CD14-positive monocyte (primary cell): Measurements from ENCODE around the gene DPP6. TPM values are rescaled to one million over a fixed set of nuclear protein-coding genes. Genes with fewer than 3 reads are reported as not detected.
"Not testable (repeated sequence)": the region's sequence is repeated elsewhere in the genome, so short reads cannot be mapped to it uniquely, and the experiment has no call there.

Source experiments
- DNase-seq, 3 donors: peaks; one replicate each; pipeline ENCODE4 v3.0.0-alpha.2; 2011 to 2022
- H2AFZ ChIP-seq: 2 replicates; pipeline ENCODE4 v1.6.0; 2012; ENCODE audit warnings: mild to moderate bottlenecking, low read depth, low read length, inconsistent platforms; ENCODE audit not compliant: insufficient read depth, poor library complexity, severe bottlenecking
- H3K27ac ChIP-seq, 2 donors: 1 replicate in 1 of 2; 2 replicates in 1 of 2; pipeline ENCODE4 v1.5.1; 2012 to 2013; ENCODE audit warnings: low read length in 2 of 2, control low read depth in 1 of 2, inconsistent platforms in 1 of 2, low read depth in 1 of 2, mild to moderate bottlenecking in 1 of 2
- H3K27me3 ChIP-seq, 2 donors: one replicate each; pipeline versions ENCODE4 v1.6.0 to v1.6.1; 2011 to 2013; ENCODE audit warnings: low read length in 2 of 2; ENCODE audit not compliant: control insufficient read depth in 2 of 2, insufficient read depth in 2 of 2
- H3K36me3 ChIP-seq, 2 donors: replicated peaks in 1 of 2; 1 replicate in 1 of 2; 2 replicates in 1 of 2; pipeline versions ENCODE4 v1.5.1 to v1.6.1; 2012 to 2013; ENCODE audit warnings: low read length in 2 of 2, control low read depth in 1 of 2, inconsistent platforms in 1 of 2, mild to moderate bottlenecking in 1 of 2; ENCODE audit not compliant: insufficient read depth in 2 of 2, control insufficient read depth in 1 of 2
- H3K4me1 ChIP-seq, 2 donors: 1 replicate in 1 of 2; 2 replicates in 1 of 2; pipeline versions ENCODE4 v1.5.1 to v1.6.1; 2012 to 2013; ENCODE audit warnings: low read length in 2 of 2, control low read depth in 1 of 2, inconsistent platforms in 1 of 2, mild to moderate bottlenecking in 1 of 2, moderate library complexity in 1 of 2; ENCODE audit not compliant: insufficient read depth in 2 of 2, control insufficient read depth in 1 of 2
- H3K4me2 ChIP-seq: replicated peaks from 2 replicates; pipeline ENCODE3; 2012; ENCODE audit warnings: low read length, moderate library complexity, mild to moderate bottlenecking; ENCODE audit not compliant: poor library complexity, severe bottlenecking; ENCODE audit errors: extremely low read depth
- H3K4me3 ChIP-seq, 3 experiments: fragments of 200-600 bp in 1 of 3; sonication (generic) in 1 of 3; replicated peaks in 1 of 3; 1 replicate in 2 of 3; 2 replicates in 1 of 3; pipeline ENCODE4 v1.5.1; 2011 to 2013; ENCODE audit warnings: low read length in 3 of 3, mild to moderate bottlenecking in 3 of 3, control low read depth in 2 of 3, low read depth in 2 of 3, inconsistent platforms in 1 of 3, moderate library complexity in 1 of 3
- H3K79me2 ChIP-seq: 2 replicates; pipeline ENCODE4 v1.6.0; 2012; ENCODE audit warnings: mild to moderate bottlenecking, control low read depth, inconsistent platforms, low read length, moderate library complexity; ENCODE audit not compliant: insufficient read depth
- H3K9ac ChIP-seq: 2 replicates; pipeline ENCODE4 v1.6.0; 2017; ENCODE audit warnings: low read length, mild to moderate bottlenecking; ENCODE audit not compliant: insufficient read depth, poor library complexity, severe bottlenecking
- H3K9me3 ChIP-seq, 2 donors: replicated peaks in 1 of 2; 1 replicate in 1 of 2; 2 replicates in 1 of 2; pipeline versions ENCODE4 v1.5.1 to v1.6.1; 2012 to 2013; ENCODE audit warnings: low read length in 2 of 2, control low read depth in 1 of 2; ENCODE audit not compliant: control insufficient read depth in 1 of 2, insufficient read depth in 1 of 2
- H4K20me1 ChIP-seq: 2 replicates; pipeline ENCODE4 v1.6.0; 2012; ENCODE audit warnings: mild to moderate bottlenecking, low read length, control low read depth, moderate library complexity; ENCODE audit not compliant: insufficient read depth
- H3K27ac Mint-ChIP-seq, 7 donors: one replicate each; pipeline ENCODE4 v1.8.0; 2020; ENCODE audit warnings: mild to moderate bottlenecking in 7 of 7, mixed read lengths in 7 of 7, moderate library complexity in 6 of 7, inconsistent platforms in 2 of 7
- H3K27me3 Mint-ChIP-seq, 3 donors: one replicate each; pipeline ENCODE4 v1.8.0; 2021 to 2022; ENCODE audit warnings: low read depth in 3 of 3, mild to moderate bottlenecking in 3 of 3, mixed read lengths in 3 of 3, moderate library complexity in 3 of 3, inconsistent platforms in 1 of 3
- H3K36me3 Mint-ChIP-seq, 2 donors: one replicate each; pipeline ENCODE4 v1.8.0; 2020; ENCODE audit warnings: mixed read lengths in 2 of 2, inconsistent platforms in 1 of 2, mild to moderate bottlenecking in 1 of 2
- H3K4me1 Mint-ChIP-seq: one replicate; pipeline ENCODE4 v1.8.0; 2020; ENCODE audit warnings: mild to moderate bottlenecking, mixed read lengths
- H3K4me3 Mint-ChIP-seq, 2 donors: one replicate each; pipeline ENCODE4 v1.8.0; 2020; ENCODE audit warnings: mild to moderate bottlenecking in 2 of 2, mixed read lengths in 2 of 2, moderate library complexity in 1 of 2
- H3K9me3 Mint-ChIP-seq, 7 donors: one replicate each; pipeline ENCODE4 v1.8.0; 2020 to 2022; ENCODE audit warnings: mixed read lengths in 7 of 7, mild to moderate bottlenecking in 6 of 7, moderate library complexity in 6 of 7, inconsistent platforms in 2 of 7
- WGBS: methylation state at CpG from one replicate; pipeline ENCODE4 v1.1.5; 2013; ENCODE audit warnings: missing lambda C conversion rate; ENCODE audit not compliant: insufficient coverage; 5-methylcytosine and 5-hydroxymethylcytosine counted together
- intact Hi-C, 2 donors: fragments of 100-400 bp; cut with micrococcal nuclease; formaldehyde crosslinking; loops; one replicate each; pipeline versions ENCODE4 v1.15.0 to v1.15.1; 2023
- polyA plus RNA-seq, 3 donors: library from polyadenylated mRNA; depleted of rRNA in 1 of 3; unstranded in 2 of 3; stranded (reverse) in 1 of 3; fragments of 300-500 nt in 2 of 3; fragments of >200 nt in 1 of 3; fragmentation: Illumina TruSeq in 2 of 3; gene quantifications; 1 replicate in 2 of 3; 2 replicates in 1 of 3; pipeline ENCODE4 v1.2.3, GENCODE V29; 2012 to 2021

DPP6 gene
- polyA plus RNA-seq, 3 donors: not detected

DNA sequence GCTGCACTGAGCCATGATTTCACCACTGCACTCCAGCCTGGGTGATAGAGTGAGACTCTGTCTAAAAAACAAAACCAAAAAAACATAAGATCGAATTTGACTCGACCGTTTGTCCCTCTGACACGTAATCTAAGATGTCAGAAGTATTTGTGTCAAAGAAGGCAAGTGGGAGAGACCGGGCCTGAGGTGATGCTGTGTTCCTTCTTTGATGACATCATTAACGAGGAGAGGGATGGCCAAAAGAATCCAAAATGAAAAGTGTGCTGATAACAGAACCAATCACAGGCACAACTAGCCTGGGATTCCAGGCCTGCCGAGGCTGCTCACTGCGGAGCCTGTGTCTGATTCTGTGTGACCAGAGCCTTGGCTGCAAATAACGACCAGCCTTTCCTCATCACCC, 52.9 kb downstream of the DPP6 start:
- H3K9ac ChIP-seq, H3K9me3 ChIP-seq, H3K4me3 ChIP-seq, H3K27ac ChIP-seq, H3K27ac Mint-ChIP-seq, H4K20me1 ChIP-seq, H3K27me3 ChIP-seq, H3K36me3 ChIP-seq, H3K27me3 Mint-ChIP-seq, H3K4me1 ChIP-seq, DNase-seq, H3K4me3 Mint-ChIP-seq, H3K36me3 Mint-ChIP-seq, H3K4me1 Mint-ChIP-seq, H3K4me2 ChIP-seq, H2AFZ ChIP-seq, intact Hi-C loops, H3K79me2 ChIP-seq: not testable (repeated sequence)
- H3K9me3 Mint-ChIP-seq: peaks cover 3 to 11% (median 9%) of the 10 kb centered on the region in 7 donors
- WGBS: 98% methylated on average over 6 of the region's 9 CpGs

DNA sequence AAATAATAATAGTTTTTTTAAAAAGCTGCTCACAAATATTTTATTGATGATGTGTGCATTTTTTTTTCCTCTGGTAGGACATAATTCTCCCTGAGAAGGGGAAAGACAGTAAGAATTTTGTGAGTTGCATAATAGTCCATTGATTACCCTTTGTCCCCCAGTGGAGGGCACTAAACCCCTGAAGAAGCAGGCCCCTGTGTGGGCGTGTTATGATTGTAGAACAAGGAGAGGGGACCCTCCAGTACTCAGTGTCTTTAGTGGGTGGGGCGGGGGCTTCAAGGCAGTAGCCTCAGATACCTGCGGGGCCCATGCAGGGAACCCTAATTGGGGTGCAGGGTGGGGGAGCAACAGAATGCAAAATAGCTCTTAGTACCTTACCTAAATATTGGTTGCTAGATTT, 57.4 kb downstream of the DPP6 start:
- intact Hi-C loops, H3K4me2 ChIP-seq, DNase-seq, H3K4me3 Mint-ChIP-seq, H3K4me1 Mint-ChIP-seq, H3K27me3 ChIP-seq, H3K9ac ChIP-seq, H4K20me1 ChIP-seq, H3K36me3 Mint-ChIP-seq, H3K27ac Mint-ChIP-seq, H3K4me3 ChIP-seq, H3K9me3 ChIP-seq, H3K79me2 ChIP-seq, H2AFZ ChIP-seq, H3K27me3 Mint-ChIP-seq, H3K4me1 ChIP-seq, H3K27ac ChIP-seq, H3K36me3 ChIP-seq: not testable (repeated sequence)
- no CpG with 5 or more reads among the region's 3 CpGs for WGBS
- peaks cover 2 to 10% (median 4%) of the 10 kb centered on the region in 7 donors for H3K9me3 Mint-ChIP-seq

DNA sequence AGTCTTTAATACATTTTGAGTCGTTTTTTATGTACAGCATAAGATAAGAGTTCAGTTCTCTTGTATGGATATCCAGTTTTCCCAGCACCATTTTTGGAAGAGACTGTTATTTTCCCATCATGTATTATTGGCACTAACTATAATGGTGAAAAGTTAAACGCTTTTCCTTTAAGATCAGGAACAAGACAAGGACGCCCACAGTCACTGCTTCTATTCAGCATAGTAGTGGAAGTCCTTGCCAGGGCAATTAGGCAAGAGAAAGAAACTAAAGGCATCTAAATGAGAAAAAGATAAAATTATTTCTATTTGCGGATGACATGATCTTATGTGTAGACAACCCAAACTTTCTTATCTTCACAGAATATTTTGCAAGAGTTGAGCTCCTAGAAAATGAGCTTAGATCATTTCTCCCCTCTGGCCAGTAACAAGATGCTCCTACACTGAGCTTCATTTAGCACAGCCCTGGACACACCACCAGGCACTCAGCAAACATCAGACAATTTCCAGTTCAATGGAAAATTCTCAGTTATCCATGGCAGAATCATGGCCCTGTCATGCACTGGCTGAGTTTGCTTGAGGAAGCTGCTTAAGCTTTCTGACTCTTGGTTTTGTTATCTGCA, 61.6 kb downstream of the DPP6 start:
- H3K36me3 ChIP-seq, H3K4me1 ChIP-seq, H3K79me2 ChIP-seq, H3K4me2 ChIP-seq, H3K4me3 Mint-ChIP-seq, intact Hi-C loops, H3K36me3 Mint-ChIP-seq, DNase-seq, H3K27ac Mint-ChIP-seq, H3K4me3 ChIP-seq, H4K20me1 ChIP-seq, H3K9me3 Mint-ChIP-seq, H3K27me3 Mint-ChIP-seq, H3K9ac ChIP-seq, H3K9me3 ChIP-seq, H3K4me1 Mint-ChIP-seq, H2AFZ ChIP-seq, H3K27me3 ChIP-seq, H3K27ac ChIP-seq: not testable (repeated sequence)
- no CpG with 5 or more reads among the region's 4 CpGs for WGBS

DNA sequence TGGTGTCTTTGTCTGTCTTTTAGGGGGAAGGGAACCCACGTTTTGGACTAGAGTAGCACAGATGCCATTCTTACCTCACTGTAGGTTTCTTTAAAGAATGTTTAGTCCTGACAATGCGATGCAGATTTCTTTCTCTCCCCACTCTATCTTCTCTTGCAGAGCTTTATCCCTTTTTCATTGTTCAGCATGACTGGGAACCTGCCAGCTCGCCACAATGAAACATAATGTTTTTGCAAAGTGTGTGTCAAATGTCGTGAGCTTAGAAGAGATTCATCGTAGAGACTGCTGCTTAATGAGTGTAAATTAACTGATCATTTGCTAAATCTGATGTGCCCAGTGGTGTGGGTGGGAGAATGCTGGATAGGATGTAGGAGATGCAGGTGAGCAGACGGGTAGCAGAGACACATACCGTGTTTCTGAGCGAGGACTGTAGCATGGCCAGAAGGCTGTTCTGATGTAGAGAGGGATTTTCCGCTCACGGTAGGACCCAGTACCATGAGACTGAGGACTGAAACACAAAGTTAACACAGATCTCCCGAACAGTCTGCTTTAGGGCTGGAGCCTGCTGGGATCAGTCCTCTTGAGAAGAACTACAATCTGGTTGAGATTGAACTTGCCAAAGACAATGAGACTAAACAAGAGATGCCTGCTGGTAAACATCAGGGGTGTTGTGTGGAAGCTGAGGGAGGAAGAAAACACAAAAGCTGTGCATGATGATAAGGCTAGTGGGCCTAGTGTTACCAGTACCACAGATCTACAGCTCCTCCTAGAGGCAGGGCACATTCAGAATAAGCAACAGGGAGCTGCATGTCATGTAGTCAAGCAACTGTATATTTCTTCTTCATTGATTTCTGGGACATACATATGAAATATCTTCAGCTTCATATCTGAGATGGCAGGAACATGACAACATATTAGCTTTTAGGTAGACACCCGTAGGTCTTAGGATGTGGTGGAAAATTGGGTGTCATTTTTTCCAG, 65.5 kb downstream of the DPP6 start:
- H4K20me1 ChIP-seq, intact Hi-C loops, H3K36me3 Mint-ChIP-seq, H3K4me1 Mint-ChIP-seq, H3K36me3 ChIP-seq, H3K27me3 ChIP-seq, H3K4me3 ChIP-seq, H3K9me3 ChIP-seq, DNase-seq, H3K27me3 Mint-ChIP-seq, H3K27ac ChIP-seq, H3K4me1 ChIP-seq, H3K27ac Mint-ChIP-seq, H2AFZ ChIP-seq, H3K9me3 Mint-ChIP-seq, H3K4me3 Mint-ChIP-seq, H3K4me2 ChIP-seq, H3K9ac ChIP-seq, H3K79me2 ChIP-seq: not testable (repeated sequence)
- WGBS: 97% methylated on average over 6 of the region's 12 CpGs
